Endothelial cell of umbilical vein (primary cell): ENCODE data around the gene RBMS3. TPM values are rescaled to one million over a fixed set of nuclear protein-coding genes. Genes with fewer than 3 reads are reported as not detected.

Experiments used
- BruUV-seq: library from RNA; stranded (reverse); fragments of 400-500 nt; replicated peaks from 2 replicates; lab custom pipeline; 2021; lab: Mats Ljungman, UMichigan
- CTCF ChIA-PET: fragments of 300-600, 350-600 bp; sonication (Branson Sonifier 250); formaldehyde crosslinking; loops from one replicate; lab custom pipeline; 2021; ENCODE audit warnings: antibody characterized with exemption, inconsistent platforms; lab: Charles Lee
- POLR2A ChIA-PET: fragments of 300-600, 350-600 bp; sonication (Branson Sonifier 250); formaldehyde crosslinking; loops from one replicate; lab custom pipeline; 2021; ENCODE audit warnings: antibody characterized with exemption, inconsistent platforms; lab: Charles Lee
- DNase-seq: peaks from one replicate; pipeline ENCODE4 v3.0.0-alpha.2; 2011; ENCODE audit warnings: low read depth, low spot score
- FAIRE-seq: peaks from 2 replicates; lab custom pipeline; 2011; peaks lifted over from hg19 to GRCh38; lab: Jason Lieb, UNC
- H2AFZ ChIP-seq: 2 replicates; pipeline ENCODE4 v1.6.0; 2012; ENCODE audit warnings: low read depth, low read length, control low read depth, inconsistent platforms
- H3K27ac ChIP-seq: 2 replicates; pipeline ENCODE4 v1.5.1; 2011; ENCODE audit warnings: low read depth, mild to moderate bottlenecking, control low read depth, low read length, moderate library complexity; ENCODE audit not compliant: insufficient read depth
- H3K27me3 ChIP-seq, 2 experiments: 2 replicates each; pipeline versions ENCODE4 v1.6.0 to v1.6.1; 2011; ENCODE audit warnings: low read length in 2 of 2, mixed read lengths in 1 of 2; ENCODE audit not compliant: control insufficient read depth in 2 of 2, insufficient read depth in 2 of 2
- H3K36me3 ChIP-seq, 2 experiments: 2 replicates in 1 of 2; 3 replicates in 1 of 2; pipeline ENCODE4 v1.5.1; 2011; ENCODE audit warnings: low read length in 2 of 2, mild to moderate bottlenecking in 1 of 2, moderate library complexity in 1 of 2; ENCODE audit not compliant: control insufficient read depth in 2 of 2, insufficient read depth in 2 of 2; ENCODE audit errors: extremely low read depth in 1 of 2
- H3K4me1 ChIP-seq: 3 replicates; pipeline ENCODE4 v1.5.1; 2011; ENCODE audit warnings: mild to moderate bottlenecking, low read length; ENCODE audit not compliant: control insufficient read depth, insufficient read depth; ENCODE audit errors: extremely low read depth
- H3K4me2 ChIP-seq: 2 replicates; pipeline ENCODE4 v1.6.1; 2011; ENCODE audit warnings: low read length, control low read depth, mixed read lengths; ENCODE audit not compliant: insufficient read depth
- H3K4me3 ChIP-seq, 3 experiments: fragments of 200-600 bp in 1 of 3; sonication (generic), shearing (Covaris generic) in 1 of 3; replicated peaks in 1 of 3; 2 replicates each; pipeline ENCODE4 v1.5.1; 2011 to 2016; ENCODE audit warnings: control low read depth in 3 of 3, low read length in 3 of 3, mild to moderate bottlenecking in 2 of 3, inconsistent platforms in 1 of 3, low read depth in 1 of 3, moderate library complexity in 1 of 3; ENCODE audit not compliant: insufficient read depth in 1 of 3
- H3K79me2 ChIP-seq: 2 replicates; pipeline ENCODE4 v1.6.0; 2012; ENCODE audit warnings: low read length, inconsistent platforms; ENCODE audit not compliant: control insufficient read depth, insufficient read depth
- H3K9ac ChIP-seq: replicated peaks from 2 replicates; pipeline ENCODE3; 2011; ENCODE audit warnings: low read length, control low read depth; ENCODE audit not compliant: insufficient read depth; ENCODE audit errors: extremely low read depth
- H3K9me1 ChIP-seq: replicated peaks from 3 replicates; pipeline ENCODE4 v1.6.0; 2011; ENCODE audit warnings: mild to moderate bottlenecking, low read length; ENCODE audit not compliant: control insufficient read depth, insufficient read depth; ENCODE audit errors: extremely low read depth
- H3K9me3 ChIP-seq: replicated peaks from 2 replicates; pipeline ENCODE4 v1.5.1; 2012; ENCODE audit warnings: low read length, inconsistent platforms; ENCODE audit not compliant: control insufficient read depth, insufficient read depth
- H4K20me1 ChIP-seq: replicated peaks from 2 replicates; pipeline ENCODE3; 2011; ENCODE audit warnings: mild to moderate bottlenecking, low read length; ENCODE audit not compliant: control insufficient read depth, insufficient read depth; ENCODE audit errors: extremely low read depth
- CTCF ChIP-seq, 2 donors: IDR thresholded peaks; 1 replicate in 1 of 2; 2 replicates in 1 of 2; pipeline ENCODE4 v1.5.1; 2011; ENCODE audit warnings: low read length in 2 of 2, mild to moderate bottlenecking in 2 of 2, moderate library complexity in 2 of 2, control low read depth in 1 of 2, inconsistent platforms in 1 of 2, low read depth in 1 of 2; ENCODE audit not compliant: insufficient read depth in 1 of 2; ENCODE audit errors: extremely low read depth in 1 of 2
- EZH2 ChIP-seq: IDR thresholded peaks from 2 replicates; pipeline ENCODE4 v1.6.1; 2012; ENCODE audit warnings: borderline replicate concordance, low read depth, mild to moderate bottlenecking, moderate library complexity, low read length, inconsistent platforms; ENCODE audit not compliant: severe bottlenecking
- FOS ChIP-seq: IDR thresholded peaks from 2 replicates; pipeline ENCODE4 v1.6.1; 2011; ENCODE audit warnings: mild to moderate bottlenecking, low read length, moderate library complexity, borderline replicate concordance; ENCODE audit not compliant: insufficient read depth
- GATA2 ChIP-seq: IDR thresholded peaks from 2 replicates; pipeline ENCODE4 v1.7.0; 2011; ENCODE audit warnings: low read depth, mild to moderate bottlenecking, moderate library complexity, mixed read lengths, low read length; ENCODE audit not compliant: insufficient read length, insufficient read depth
- JUN ChIP-seq: IDR thresholded peaks from 2 replicates; pipeline ENCODE4 v1.6.1; 2011; ENCODE audit warnings: borderline replicate concordance, low read depth; ENCODE audit not compliant: insufficient read length, insufficient read depth
- MAX ChIP-seq: IDR thresholded peaks from 2 replicates; pipeline ENCODE4 v1.6.1; 2011; ENCODE audit not compliant: insufficient read depth, insufficient read length
- MYC ChIP-seq: IDR thresholded peaks from one replicate; pipeline ENCODE4 v1.6.1; 2011; ENCODE audit warnings: mild to moderate bottlenecking, low read depth, low read length
- POLR2A ChIP-seq: IDR thresholded peaks from 2 replicates; pipeline ENCODE4 v1.6.1; 2012; ENCODE audit warnings: low read depth, mild to moderate bottlenecking, control low read depth, low read length
- POLR2AphosphoS5 ChIP-seq: IDR thresholded peaks from 2 replicates; pipeline ENCODE4 v1.6.1; 2012; ENCODE audit warnings: low read depth, mild to moderate bottlenecking, control low read depth, low read length, moderate library complexity; ENCODE audit not compliant: insufficient read depth
- dilution Hi-C: fragments of 300-500 bp; cut with MboI; formaldehyde crosslinking; loops from one replicate; pipeline ENCODE4 v1.15.0; 2019; ENCODE audit warnings: low sequenced_read_pairs; ENCODE audit not compliant: extremely low pct_ligation_motif_present
- intact Hi-C: fragments of 100-400 bp; cut with micrococcal nuclease; formaldehyde crosslinking; loops from one replicate; pipeline ENCODE4 v1.10.0; 2022
- polyA plus RNA-seq, 4 experiments: library from polyadenylated mRNA; depleted of rRNA in 3 of 4; stranded (reverse) in 3 of 4; unstranded in 1 of 4; fragments of >200 nt; gene quantifications; 2 replicates each; pipeline versions ENCODE4 v1.2.1 to v1.2.3, GENCODE V29; 2011 to 2012; ENCODE audit warnings: missing spikeins in 1 of 4
- total RNA-seq: library from RNA; stranded (reverse); gene quantifications from 2 replicates; pipeline ENCODE4 v1.2.3, GENCODE V29; 2021

The RBMS3 gene
- total and polyA plus RNA-seq, 2 donors (not counting 3 experiments of a cell fraction or from before 2014, with no cell fraction given) = 13.6 to 42.3 TPM

GRCh38 chr3:29527246-29527645 lies 246.4 kb downstream of the RBMS3 start:
- H2AFZ ChIP-seq = no peak overlapping the region
- H3K4me1 ChIP-seq = peaks cover 25% of the 10 kb centered on the region
- H3K27ac ChIP-seq = no peak overlapping the region
- H3K36me3 ChIP-seq = no peaks in the 10 kb centered on the region
- no peaks in the 10 kb centered on the region for H3K9me1 ChIP-seq
- no peaks in the 10 kb centered on the region for H4K20me1 ChIP-seq
- no peaks in the 10 kb centered on the region for H3K27me3 ChIP-seq
- ChIA-PET CTCF (interaction anchor here (1.1 kb wide), 1 partner anchor 12 kb away, joined by 3 read pairs; no protein-coding TSS in a partner anchor), POLR2A (no interaction called here)
- DNase-seq = peak; percentile 37
- TF ChIP-seq EZH2 (no peak), GATA2 (no peak), FOS (no peak), POLR2AphosphoS5 (no peak), MYC (no peak), CTCF (IDR thresholded peaks at IDR 0.05; ENCODE audit: extremely low read depth in 1 of 2, insufficient read depth in 1 of 2, low read depth in 1 of 2, low read length in 2 of 2) (no peak), POLR2A (no peak), JUN (no peak), MAX (no peak)
- no peak overlapping the region for H3K4me2 ChIP-seq
- H3K4me3 ChIP-seq = no peak overlapping the region
- FAIRE-seq = no peak
- H3K9me3 ChIP-seq = no peaks in the 10 kb centered on the region
- H3K79me2 ChIP-seq = no peaks in the 10 kb centered on the region
- dilution Hi-C loops (no loop called here), intact Hi-C loops (loop anchor here (5.0 kb wide), 1 partner anchor 75 kb away; no protein-coding TSS in a partner anchor)
- no TSS peak for BruUV-seq
- no peak overlapping the region for H3K9ac ChIP-seq
